ENCODE results near the gene KIAA0753.

KIAA0753 gene

GRCh38 chr17:6640536-6641246 is at the start of gene KIAA0753, which contains the start of gene TXNDC17:
KIAA0753 (minus strand) TSS chr17:6640711; CDS start chr17:6635103, 5,608 bp downstream.
TXNDC17 (plus strand) TSS chr17:6641060; CDS start chr17:6641083, 23 bp downstream.
- peak within 1 kb of the TSS; percentile 73 for H3K4me3 ChIP-seq (replicated peaks; ENCODE audit: low read depth, low read length)
- H3K36me3 ChIP-seq (ENCODE audit: control insufficient read depth, insufficient read depth, low read length), result no peaks in the 10 kb centered on the region; the same call in 1 of the 2 replicates
- H3K27me3 ChIP-seq (replicated peaks; ENCODE audit: control insufficient read depth, insufficient read depth, low read length), result no peaks in the 10 kb centered on the region
- peak; percentile 98 for DNase-seq (ENCODE audit: extremely low read depth, insufficient read length)
- no peak for TF ChIP-seq CTCF (IDR thresholded peaks at IDR 0.05; ENCODE audit: insufficient read depth, low read length, poor library complexity, severe bottlenecking)

- no peaks in the 10 kb centered on the region for H3K36me3 ChIP-seq (ENCODE audit: control insufficient read depth, insufficient read depth, low read length)
- TF ChIP-seq CTCF (IDR thresholded peaks at IDR 0.05; ENCODE audit: insufficient read depth, low read length, poor library complexity, severe bottlenecking), result no peak
- peaks cover under 1% of the 10 kb centered on the region; the same call in 1 of the 2 replicates for H3K27me3 ChIP-seq (replicated peaks; ENCODE audit: control insufficient read depth, insufficient read depth, low read length)
- DNase-seq (ENCODE audit: extremely low read depth, insufficient read length), result no peak
- no peak overlapping the region for H3K4me3 ChIP-seq (replicated peaks; ENCODE audit: low read depth, low read length)
Observed at GRCh38 chr17:6688944-6689343, 48.4 kb upstream of the KIAA0753 start.

- Histone ChIP-seq H3K36me3 (ENCODE audit: control insufficient read depth, insufficient read depth, low read length) (no peaks in the 10 kb centered on the region), H3K27me3 (replicated peaks; ENCODE audit: control insufficient read depth, insufficient read depth, low read length) (no peaks in the 10 kb centered on the region; the same call in 1 of the 2 replicates), H3K4me3 (replicated peaks; ENCODE audit: low read depth, low read length) (no peak overlapping the region)
- TF ChIP-seq CTCF (IDR thresholded peaks at IDR 0.05; ENCODE audit: insufficient read depth, low read length, poor library complexity, severe bottlenecking), result no peak
- DNase-seq (ENCODE audit: extremely low read depth, insufficient read length), result no peak
Observed at GRCh38 chr17:6686026-6686425, 45.5 kb upstream of the KIAA0753 start.

- TF ChIP-seq CTCF (IDR thresholded peaks at IDR 0.05; ENCODE audit: insufficient read depth, low read length, poor library complexity, severe bottlenecking), result no peak
- Histone ChIP-seq H3K27me3 (replicated peaks; ENCODE audit: control insufficient read depth, insufficient read depth, low read length) (no peaks in the 10 kb centered on the region), H3K4me3 (replicated peaks; ENCODE audit: low read depth, low read length) (no peak overlapping the region), H3K36me3 (ENCODE audit: control insufficient read depth, insufficient read depth, low read length) (no peaks in the 10 kb centered on the region)
- no peak for DNase-seq (ENCODE audit: extremely low read depth, insufficient read length)
Observed at GRCh38 chr17:6684881-6685767, 44.6 kb upstream of the KIAA0753 start.

- no peak overlapping the region for H3K4me3 ChIP-seq (replicated peaks; ENCODE audit: low read depth, low read length)
- TF ChIP-seq CTCF (IDR thresholded peaks at IDR 0.05; ENCODE audit: insufficient read depth, low read length, poor library complexity, severe bottlenecking), result no peak
- no peaks in the 10 kb centered on the region for H3K27me3 ChIP-seq (replicated peaks; ENCODE audit: control insufficient read depth, insufficient read depth, low read length)
- no peak for DNase-seq (ENCODE audit: extremely low read depth, insufficient read length)
- H3K36me3 ChIP-seq (ENCODE audit: control insufficient read depth, insufficient read depth, low read length), result no peaks in the 10 kb centered on the region
Observed at GRCh38 chr17:6684460-6684783, 43.9 kb upstream of the KIAA0753 start.

Data from GM06990 (cell line).